Activated T-cell treated with anti-CD3 and anti-CD28 coated beads, Interleukin-2, amount 50 U/mL, for 72 hours (primary cell): Measurements from ENCODE around the gene SPO11. TPM values are rescaled to one million over a fixed set of nuclear protein-coding genes. Genes with fewer than 3 reads are reported as not detected.

Experiments used
- ATAC-seq, 2 donors: fragments of 150-1000 bp; cut with Tn5 transposase; replicated peaks in 1 of 2; 2 replicates each; pipeline ENCODE4 v1.10.0; 2021; ENCODE audit warnings: moderate library complexity in 2 of 2, mild to moderate bottlenecking in 1 of 2
- DNase-seq, 2 donors: peaks; one replicate each; pipeline ENCODE4 v3.0.0; 2021 to 2022; ENCODE audit warnings: mixed read lengths in 1 of 2
- H3K27ac Mint-ChIP-seq: one replicate; pipeline ENCODE4 v1.8.0; 2022; ENCODE audit warnings: mild to moderate bottlenecking, moderate library complexity, mixed read lengths
- H3K27me3 Mint-ChIP-seq: one replicate; pipeline ENCODE4 v1.8.0; 2022; ENCODE audit warnings: low read depth, mixed read lengths
- H3K36me3 Mint-ChIP-seq, 2 donors: one replicate each; pipeline ENCODE4 v1.8.0; 2022; ENCODE audit warnings: mixed read lengths in 2 of 2, mild to moderate bottlenecking in 1 of 2; ENCODE audit not compliant: insufficient read depth in 2 of 2
- H3K4me1 Mint-ChIP-seq: one replicate; pipeline ENCODE4 v1.8.0; 2022; ENCODE audit warnings: low read depth, mixed read lengths
- H3K4me3 Mint-ChIP-seq, 2 donors: one replicate each; pipeline ENCODE4 v1.8.0; 2022; ENCODE audit warnings: mild to moderate bottlenecking in 2 of 2, mixed read lengths in 2 of 2, moderate library complexity in 2 of 2
- H3K9me3 Mint-ChIP-seq, 2 donors: one replicate each; pipeline ENCODE4 v1.8.0; 2022; ENCODE audit warnings: mixed read lengths in 2 of 2
- total RNA-seq, 2 donors: library from RNA; stranded (reverse); gene quantifications; one replicate each; pipeline ENCODE4 v1.2.3, GENCODE V29; 2022

The SPO11 gene
- total RNA-seq, 2 donors from 2014 or later = not detected

- Mint-ChIP-seq H3K27me3 (peaks cover 28% of the 10 kb centered on the region), H3K36me3 (no peaks in the 10 kb centered on the region), H3K4me1 (no peaks in the 10 kb centered on the region), H3K9me3 (no peaks in the 10 kb centered on the region), H3K27ac (no peak overlapping the region), H3K4me3 (no peak overlapping the region)
- no peak for ATAC-seq
- no peak for DNase-seq
Measured at GRCh38 chr20:57292611-57293010, 37.0 kb upstream of the SPO11 start.

- Mint-ChIP-seq H3K27me3 (peaks cover 19% of the 10 kb centered on the region), H3K9me3 (no peaks in the 10 kb centered on the region), H3K4me1 (no peaks in the 10 kb centered on the region), H3K4me3 (no peak overlapping the region), H3K27ac (no peak overlapping the region), H3K36me3 (no peaks in the 10 kb centered on the region)
- DNase-seq (no peak), ATAC-seq (no peak)
Measured at GRCh38 chr20:57293995-57294394, 35.6 kb upstream of the SPO11 start.

- no peak for ATAC-seq
- H3K27me3 Mint-ChIP-seq = peaks cover 19% of the 10 kb centered on the region
- no peaks in the 10 kb centered on the region for H3K9me3 Mint-ChIP-seq
- H3K4me1 Mint-ChIP-seq = no peaks in the 10 kb centered on the region
- no peak overlapping the region for H3K4me3 Mint-ChIP-seq
- H3K36me3 Mint-ChIP-seq = no peaks in the 10 kb centered on the region
- no peak for DNase-seq
- H3K27ac Mint-ChIP-seq = no peak overlapping the region
Measured at GRCh38 chr20:57294550-57294949, 35.1 kb upstream of the SPO11 start.

GRCh38 chr20:57298457-57298856, 31.1 kb upstream of the SPO11 start:
- Mint-ChIP-seq H3K4me1 (no peaks in the 10 kb centered on the region), H3K36me3 (no peaks in the 10 kb centered on the region), H3K27ac (no peak overlapping the region), H3K4me3 (no peak overlapping the region), H3K9me3 (no peaks in the 10 kb centered on the region), H3K27me3 (peaks cover 12% of the 10 kb centered on the region)
- ATAC-seq (no peak), DNase-seq (no peak)

- H3K27me3 Mint-ChIP-seq = peaks cover 16% of the 10 kb centered on the region
- H3K27ac Mint-ChIP-seq = no peak overlapping the region
- no peak overlapping the region for H3K4me3 Mint-ChIP-seq
- ATAC-seq (no peak), DNase-seq (no peak)
- no peaks in the 10 kb centered on the region for H3K9me3 Mint-ChIP-seq
- no peaks in the 10 kb centered on the region for H3K36me3 Mint-ChIP-seq
- H3K4me1 Mint-ChIP-seq = no peaks in the 10 kb centered on the region
Measured at GRCh38 chr20:57301026-57301425, 28.6 kb upstream of the SPO11 start.

- Mint-ChIP-seq H3K27me3 (peaks cover 11% of the 10 kb centered on the region), H3K9me3 (no peaks in the 10 kb centered on the region), H3K36me3 (no peaks in the 10 kb centered on the region), H3K27ac (no peak overlapping the region), H3K4me3 (no peak overlapping the region), H3K4me1 (no peaks in the 10 kb centered on the region)
- ATAC-seq = no peak
- no peak for DNase-seq
Measured at GRCh38 chr20:57306747-57307146, 22.9 kb upstream of the SPO11 start.

- no peaks in the 10 kb centered on the region for H3K9me3 Mint-ChIP-seq
- peaks cover 6% of the 10 kb centered on the region for H3K27me3 Mint-ChIP-seq
- H3K36me3 Mint-ChIP-seq = no peaks in the 10 kb centered on the region
- no peak overlapping the region for H3K4me3 Mint-ChIP-seq
- DNase-seq = no peak
- no peaks in the 10 kb centered on the region for H3K4me1 Mint-ChIP-seq
- no peak overlapping the region for H3K27ac Mint-ChIP-seq
- no peak for ATAC-seq
Measured at GRCh38 chr20:57308451-57309271, 20.9 kb upstream of the SPO11 start.

GRCh38 chr20:57309544-57310115, 20.0 kb upstream of the SPO11 start:
- Mint-ChIP-seq H3K36me3 (no peaks in the 10 kb centered on the region), H3K4me1 (no peaks in the 10 kb centered on the region), H3K9me3 (no peaks in the 10 kb centered on the region), H3K4me3 (no peak overlapping the region), H3K27me3 (peaks cover 13% of the 10 kb centered on the region), H3K27ac (no peak overlapping the region)
- DNase-seq (no peak), ATAC-seq (no peak)

GRCh38 chr20:57310821-57311514, 18.6 kb upstream of the SPO11 start:
- no peak for ATAC-seq
- Mint-ChIP-seq H3K4me1 (no peaks in the 10 kb centered on the region), H3K27ac (no peak overlapping the region), H3K27me3 (peaks cover 10% of the 10 kb centered on the region), H3K36me3 (no peaks in the 10 kb centered on the region), H3K9me3 (no peaks in the 10 kb centered on the region), H3K4me3 (no peak overlapping the region)
- no peak for DNase-seq

- no peak for ATAC-seq
- no peak overlapping the region for H3K27ac Mint-ChIP-seq
Measured at GRCh38 chr20:57312138-57312537, 17.5 kb upstream of the SPO11 start.

GRCh38 chr20:57313230-57313629, 16.4 kb upstream of the SPO11 start:
- Mint-ChIP-seq H3K27ac (no peak overlapping the region), H3K27me3 (peaks cover 7% of the 10 kb centered on the region), H3K4me1 (no peaks in the 10 kb centered on the region), H3K4me3 (no peak overlapping the region), H3K36me3 (no peaks in the 10 kb centered on the region), H3K9me3 (no peaks in the 10 kb centered on the region)
- DNase-seq (no peak), ATAC-seq (no peak)

More at GRCh38 chr20:57312138-57312537, 17.5 kb upstream of the SPO11 start:
- H3K9me3 Mint-ChIP-seq = no peaks in the 10 kb centered on the region
- H3K4me1 Mint-ChIP-seq = no peaks in the 10 kb centered on the region
- no peak for DNase-seq
- H3K36me3 Mint-ChIP-seq = no peaks in the 10 kb centered on the region
- peaks cover 7% of the 10 kb centered on the region for H3K27me3 Mint-ChIP-seq
- no peak overlapping the region for H3K4me3 Mint-ChIP-seq

- H3K4me3 Mint-ChIP-seq = no peak overlapping the region
- no peaks in the 10 kb centered on the region for H3K9me3 Mint-ChIP-seq
- H3K4me1 Mint-ChIP-seq = no peaks in the 10 kb centered on the region
- H3K27me3 Mint-ChIP-seq = peaks cover 13% of the 10 kb centered on the region
- no peak for DNase-seq
- no peak for ATAC-seq
- H3K36me3 Mint-ChIP-seq = no peaks in the 10 kb centered on the region
- no peak overlapping the region for H3K27ac Mint-ChIP-seq
Measured at GRCh38 chr20:57313951-57314350, 15.7 kb upstream of the SPO11 start.

- Mint-ChIP-seq H3K36me3 (no peaks in the 10 kb centered on the region), H3K27ac (no peak overlapping the region), H3K27me3 (peaks cover 25% of the 10 kb centered on the region), H3K4me3 (no peak overlapping the region), H3K9me3 (no peaks in the 10 kb centered on the region), H3K4me1 (no peaks in the 10 kb centered on the region)
- DNase-seq (no peak), ATAC-seq (no peak)
Measured at GRCh38 chr20:57315083-57315975, 14.3 kb upstream of the SPO11 start.
